ENCODE measurements around the gene ABL2. TPM values are rescaled to one million over a fixed set of nuclear protein-coding genes. Genes with fewer than 3 reads are reported as not detected.
"Not testable (repeated sequence)": the region's sequence is repeated elsewhere in the genome, so short reads cannot be mapped to it uniquely, and the experiment has no call there.

Gene ABL2
- 10 to 100 TPM in 1 of 4 donors, 1 to 10 TPM in 3; 3.3 to 12.0 (median 6.2) TPM for total RNA-seq

DNA sequence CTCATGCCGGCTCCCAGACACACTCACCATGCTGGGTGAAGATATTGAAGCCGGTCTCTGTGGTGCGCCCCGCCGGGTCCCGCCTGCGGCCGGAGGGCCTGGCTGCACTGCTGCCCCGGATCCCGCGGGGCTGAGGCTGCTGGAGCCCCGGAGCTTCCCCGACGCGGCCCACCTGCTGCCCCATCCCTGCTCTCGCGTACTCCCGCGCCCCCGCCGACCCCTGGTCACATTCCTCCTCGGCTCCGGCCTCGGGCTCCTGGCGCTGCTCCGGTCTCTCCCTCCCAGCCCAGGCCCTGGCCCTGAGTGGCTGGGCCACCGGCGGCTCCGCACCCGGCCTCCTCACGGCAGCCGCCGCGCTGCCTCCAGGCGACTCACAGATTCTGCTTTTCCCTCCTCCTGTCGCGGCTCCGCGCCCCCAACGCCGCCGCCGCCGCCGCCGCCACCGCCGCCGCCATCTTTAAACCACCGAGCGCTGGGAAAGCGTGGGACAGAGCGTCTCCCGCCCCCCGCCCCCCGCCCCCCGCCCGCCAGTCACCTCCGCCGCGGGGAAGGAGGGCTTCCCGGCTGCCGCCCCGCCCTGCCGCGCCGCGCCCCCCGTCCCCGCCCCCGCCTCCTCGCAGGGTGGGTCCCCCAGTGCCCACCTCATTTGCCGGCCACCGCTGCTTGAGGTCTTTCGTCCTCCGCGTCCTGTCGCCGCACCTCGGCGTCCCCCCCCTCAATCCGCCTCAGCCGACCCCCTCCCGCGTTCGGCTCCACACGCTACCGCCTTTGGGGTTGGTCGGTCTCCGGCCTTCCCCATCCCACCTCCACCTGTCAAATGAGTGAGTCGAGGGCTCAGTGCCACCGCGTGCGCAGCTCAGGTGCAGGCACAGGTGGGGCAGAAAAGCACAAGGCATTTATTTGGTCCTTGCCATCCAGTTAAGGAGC lies at the start of gene ABL2:
Gene ABL2 (minus strand): TSS at position 464 of the 927 bp plus-strand sequence. CDS start 280 bp downstream, at position 184.
- WGBS, 2 donors: 0 to 4% methylated on average over 11 to 15 of the region's 94 CpGs
- H3K4me1 ChIP-seq: peaks cover 10 to 34% (median 13%) of the 10 kb centered on the region in 3 donors
- H3K27ac ChIP-seq: peak within 1 kb of the TSS; percentile 82 to 91 (median 86)
- no peak for TF ChIP-seq POLR2A (IDR thresholded peaks at IDR 0.05)
- TF ChIP-seq, protein P1, sequence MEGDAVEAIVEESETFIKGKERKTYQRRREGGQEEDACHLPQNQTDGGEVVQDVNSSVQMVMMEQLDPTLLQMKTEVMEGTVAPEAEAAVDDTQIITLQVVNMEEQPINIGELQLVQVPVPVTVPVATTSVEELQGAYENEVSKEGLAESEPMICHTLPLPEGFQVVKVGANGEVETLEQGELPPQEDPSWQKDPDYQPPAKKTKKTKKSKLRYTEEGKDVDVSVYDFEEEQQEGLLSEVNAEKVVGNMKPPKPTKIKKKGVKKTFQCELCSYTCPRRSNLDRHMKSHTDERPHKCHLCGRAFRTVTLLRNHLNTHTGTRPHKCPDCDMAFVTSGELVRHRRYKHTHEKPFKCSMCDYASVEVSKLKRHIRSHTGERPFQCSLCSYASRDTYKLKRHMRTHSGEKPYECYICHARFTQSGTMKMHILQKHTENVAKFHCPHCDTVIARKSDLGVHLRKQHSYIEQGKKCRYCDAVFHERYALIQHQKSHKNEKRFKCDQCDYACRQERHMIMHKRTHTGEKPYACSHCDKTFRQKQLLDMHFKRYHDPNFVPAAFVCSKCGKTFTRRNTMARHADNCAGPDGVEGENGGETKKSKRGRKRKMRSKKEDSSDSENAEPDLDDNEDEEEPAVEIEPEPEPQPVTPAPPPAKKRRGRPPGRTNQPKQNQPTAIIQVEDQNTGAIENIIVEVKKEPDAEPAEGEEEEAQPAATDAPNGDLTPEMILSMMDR (IDR thresholded peaks at IDR 0.05): no peak
- intact Hi-C loops (cut with DNase I): no loop called here
- no peak for DNase-seq
- no peaks in the 10 kb centered on the region for H3K27me3 ChIP-seq
- H3K36me3 ChIP-seq: peaks cover 0 to 4% (median 0%) of the 10 kb centered on the region in 3 donors
- no peaks in the 10 kb centered on the region for H3K9me3 ChIP-seq
- H3K4me3 ChIP-seq: peak within 1 kb of the TSS; percentile 78 to 98 (median 96)

DNA sequence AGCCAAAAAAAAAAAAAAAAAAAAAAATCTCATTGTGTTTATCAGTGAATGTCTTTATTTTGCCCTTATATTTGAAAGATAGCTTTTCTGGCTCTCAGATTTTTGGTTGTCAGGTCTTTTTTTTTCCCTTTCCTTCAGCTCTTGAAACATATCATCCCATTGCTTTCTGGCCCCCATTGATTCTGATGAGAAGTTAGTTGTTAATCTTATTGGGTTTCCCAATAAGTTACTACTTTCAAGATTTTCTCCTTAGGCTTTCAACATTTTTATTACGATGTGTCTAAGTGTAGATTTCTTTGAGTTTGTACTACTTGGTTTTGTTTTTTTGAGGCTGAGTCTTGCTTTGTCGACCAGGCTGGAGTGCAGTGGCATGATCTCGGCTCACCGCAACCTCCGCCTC lies 49.4 kb upstream of the ABL2 start:
- H3K4me3 ChIP-seq: no peak overlapping the region
- 90 to 100% methylated on average over 5 of the region's 5 CpGs for WGBS, 2 donors
- H3K9me3 ChIP-seq: peaks cover 0 to 13% (median 4%) of the 10 kb centered on the region in 3 donors
- DNase-seq: no peak
- H3K36me3 ChIP-seq: no peaks in the 10 kb centered on the region
- TF ChIP-seq POLR2A (IDR thresholded peaks at IDR 0.05): no peak
- TF ChIP-seq, protein P1 (IDR thresholded peaks at IDR 0.05): no peak
- H3K4me1 ChIP-seq: no peaks in the 10 kb centered on the region
- intact Hi-C loops (cut with DNase I): no loop called here
- H3K27ac ChIP-seq: no peak overlapping the region
- no peaks in the 10 kb centered on the region for H3K27me3 ChIP-seq

DNA sequence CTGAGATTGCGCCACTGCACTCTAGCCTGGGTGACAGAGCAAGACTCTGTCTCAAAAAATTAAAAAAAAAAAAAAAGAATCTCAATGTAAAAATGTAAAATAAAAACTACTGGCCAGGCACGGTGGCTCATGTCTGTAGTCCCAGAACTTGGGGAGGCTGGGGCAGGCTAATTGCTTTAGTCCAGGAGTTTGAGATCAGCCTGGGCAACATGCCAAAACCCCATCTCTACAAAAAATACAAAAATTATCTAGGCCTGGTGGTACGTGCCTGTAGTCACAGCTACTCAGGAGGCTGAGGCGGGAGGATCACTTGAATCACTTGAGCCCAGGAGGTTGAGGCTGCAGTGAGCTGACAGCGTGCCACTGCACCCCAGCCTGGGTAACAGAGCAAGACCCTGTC lies 44.9 kb upstream of the ABL2 start:
- H3K4me3 ChIP-seq; H3K27me3 ChIP-seq; H3K4me1 ChIP-seq; H3K9me3 ChIP-seq; DNase-seq; H3K27ac ChIP-seq; H3K36me3 ChIP-seq; intact Hi-C loops (cut with DNase I): not testable (repeated sequence)
- WGBS, 2 donors: 84 to 85% methylated on average over 4 to 5 of the region's 5 CpGs

DNA sequence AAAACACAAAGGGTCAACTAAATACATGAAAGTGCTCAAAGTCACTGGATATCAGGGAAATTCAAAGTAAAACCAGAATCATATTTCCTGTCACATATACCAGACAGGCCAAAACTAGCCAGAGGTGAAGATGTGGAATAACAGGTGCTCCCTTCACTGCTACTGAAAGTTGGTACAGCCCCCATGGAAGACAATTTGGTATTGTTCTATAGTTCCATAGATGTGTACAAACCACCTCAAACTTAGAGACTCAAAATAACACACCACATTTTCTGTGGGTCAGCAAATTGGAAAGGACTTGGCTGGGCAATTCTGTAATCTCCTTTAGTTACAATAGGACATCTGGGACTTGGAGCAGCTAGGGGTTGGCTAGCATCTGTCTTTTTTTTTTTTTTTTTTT lies 39.6 kb upstream of the ABL2 start:
- H3K9me3 ChIP-seq: no peaks in the 10 kb centered on the region
- no peak for DNase-seq
- H3K27me3 ChIP-seq: no peaks in the 10 kb centered on the region
- intact Hi-C loops (cut with DNase I): no loop called here
- TF ChIP-seq, protein P1 (IDR thresholded peaks at IDR 0.05): no peak
- no peak for TF ChIP-seq POLR2A (IDR thresholded peaks at IDR 0.05)
- no peaks in the 10 kb centered on the region for H3K4me1 ChIP-seq
- no peak overlapping the region for H3K4me3 ChIP-seq
- H3K27ac ChIP-seq: no peak overlapping the region
- H3K36me3 ChIP-seq: no peaks in the 10 kb centered on the region

DNA sequence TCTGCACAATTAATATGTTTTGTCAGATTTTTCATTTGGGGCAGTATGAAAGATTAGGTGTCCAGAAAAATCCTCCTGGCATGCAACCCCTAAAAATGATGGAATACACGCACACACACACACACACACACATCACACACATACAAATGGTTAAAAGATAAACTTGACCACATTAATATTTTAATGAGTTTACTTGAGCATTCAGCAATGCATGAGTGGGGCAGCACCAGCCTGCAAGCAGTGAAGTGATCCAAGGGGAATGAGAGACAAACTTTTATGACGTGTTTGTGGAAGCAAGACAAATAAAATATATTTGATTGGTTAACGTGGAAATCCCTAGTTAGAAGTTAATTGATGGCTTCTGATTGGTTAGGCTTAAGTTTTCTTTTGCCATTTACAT lies 35.0 kb upstream of the ABL2 start:
- 48 to 55% methylated on average over 3 of the region's 3 CpGs for WGBS, 2 donors
- intact Hi-C loops (cut with DNase I): no loop called here
- H3K27ac ChIP-seq: no peak overlapping the region
- no peaks in the 10 kb centered on the region for H3K36me3 ChIP-seq
- H3K9me3 ChIP-seq: no peaks in the 10 kb centered on the region
- H3K27me3 ChIP-seq: no peaks in the 10 kb centered on the region
- DNase-seq: no peak
- TF ChIP-seq POLR2A (IDR thresholded peaks at IDR 0.05): no peak
- TF ChIP-seq, protein P1 (IDR thresholded peaks at IDR 0.05): no peak
- no peaks in the 10 kb centered on the region for H3K4me1 ChIP-seq
- no peak overlapping the region for H3K4me3 ChIP-seq
